CD4-positive, alpha-beta T cell treated with Interleukin-4 for 1 hour (primary cell): ENCODE data around the gene PDE11A.
A peak's percentile ranks its signal among the peaks of the same experiment; 100 is the strongest.
"Not testable (repeated sequence)": the region's sequence is repeated elsewhere in the genome, so short reads cannot be mapped to it uniquely, and the experiment has no call there.

Experiments used
- DNase-seq, 2 donors: peaks; one replicate each; pipeline ENCODE4 v3.0.0-alpha.2; 2020 to 2022

The PDE11A gene

DNA sequence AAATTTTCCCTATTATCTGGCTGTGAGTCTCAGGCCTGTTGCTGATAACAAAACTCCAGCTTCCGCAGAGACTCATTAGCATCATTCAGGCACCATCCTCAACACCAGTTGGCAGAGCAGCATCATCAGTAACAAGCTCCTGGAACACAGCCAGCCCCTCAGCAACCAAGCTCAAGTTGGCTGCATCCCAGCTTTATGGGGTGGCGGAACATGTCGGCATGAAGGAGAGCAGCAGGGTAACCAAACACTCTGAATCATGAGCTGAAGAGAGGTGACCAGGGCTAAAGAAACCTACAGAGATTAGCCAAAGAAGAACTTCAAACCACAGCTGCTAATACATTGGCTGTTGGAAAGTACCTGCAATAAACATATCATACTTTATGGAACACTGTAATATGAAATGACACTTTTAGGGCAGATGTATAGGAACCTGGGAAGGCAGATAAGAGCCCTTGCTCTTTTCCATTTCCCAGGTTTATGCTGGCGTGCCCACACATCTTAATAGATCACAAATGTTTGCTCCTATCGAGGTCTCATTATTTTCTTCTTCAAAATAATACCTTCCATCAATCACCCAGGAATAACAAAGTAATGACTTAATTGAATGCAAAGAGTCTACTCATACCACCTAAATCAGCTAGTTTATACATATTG, 63.8 kb downstream of the PDE11A start:
- DNase-seq = no peak

DNA sequence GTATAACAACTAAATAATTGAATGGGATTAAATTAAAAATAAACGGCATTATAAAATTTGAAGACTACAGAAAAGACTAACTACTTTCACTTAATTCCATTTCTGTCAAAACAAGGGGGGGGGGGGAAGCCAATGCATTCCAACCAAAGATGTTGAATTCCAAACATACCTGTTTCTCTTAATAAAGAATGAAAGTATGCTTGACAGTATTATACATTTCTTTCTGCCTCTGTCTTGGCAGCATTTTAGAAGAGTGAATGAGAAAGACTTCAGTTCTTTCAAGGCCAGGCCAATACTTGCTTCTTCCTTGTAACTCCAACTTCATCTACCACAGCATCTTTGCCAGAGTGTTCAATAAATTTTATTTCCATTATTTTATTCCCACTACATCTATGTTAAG, 65.9 kb downstream of the PDE11A start:
- no peak for DNase-seq

DNA sequence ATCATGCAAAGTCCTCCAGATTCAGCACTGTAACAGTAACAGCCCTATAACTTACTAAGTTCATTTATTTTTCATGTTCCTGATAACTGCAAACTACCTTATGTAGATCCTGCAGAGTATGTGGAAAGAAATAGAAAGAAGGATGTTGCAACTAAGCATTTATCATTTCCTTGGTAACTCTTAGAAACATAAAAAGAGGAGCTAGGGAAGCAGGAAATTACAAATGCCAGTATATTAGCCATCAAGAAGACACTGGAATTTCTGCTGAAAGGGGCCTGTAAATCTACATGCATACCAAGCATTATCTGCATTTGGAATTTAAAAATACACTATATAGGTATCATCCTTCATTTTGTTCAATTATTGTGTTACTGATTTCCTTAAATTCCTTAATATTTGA, 66.8 kb downstream of the PDE11A start:
- no peak for DNase-seq

DNA sequence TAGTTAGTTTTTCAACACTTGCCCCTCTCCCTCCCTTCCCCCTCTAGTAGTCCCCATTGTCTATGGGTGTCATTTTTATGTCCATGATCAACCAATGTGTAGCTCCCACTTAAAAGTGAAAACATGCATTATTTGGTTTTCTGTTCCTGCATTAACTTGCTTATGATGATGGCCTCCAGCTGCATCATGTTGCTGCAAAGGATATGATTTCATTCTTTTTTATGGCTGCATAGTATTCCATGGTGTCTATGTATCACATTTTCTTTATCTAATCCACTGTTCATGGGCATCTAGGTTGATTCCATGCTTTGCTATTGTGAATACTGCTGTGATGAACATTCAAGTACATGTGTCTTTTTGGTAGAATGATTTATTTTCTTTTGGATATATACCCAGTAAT, 70.5 kb downstream of the PDE11A start:
- no peak for DNase-seq

DNA sequence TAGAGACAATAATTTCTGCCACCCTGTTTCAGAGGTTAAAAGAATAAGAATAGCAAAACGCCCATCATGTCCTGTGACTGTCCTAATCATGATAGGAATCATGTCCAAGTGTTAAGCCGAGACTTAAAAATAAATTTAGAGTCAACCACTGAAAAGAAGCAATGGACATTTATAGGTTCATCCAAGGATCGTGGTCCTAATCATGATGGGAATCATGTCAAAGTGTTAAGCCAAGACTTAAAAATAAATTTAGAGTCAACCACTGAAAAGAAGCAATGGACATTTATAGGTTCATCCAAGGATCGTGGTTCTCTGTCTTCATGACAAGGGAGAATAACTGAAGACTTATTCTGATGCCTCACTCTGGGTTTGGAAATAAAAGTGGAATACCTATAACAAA, 73.6 kb downstream of the PDE11A start:
- DNase-seq = no peak

DNA sequence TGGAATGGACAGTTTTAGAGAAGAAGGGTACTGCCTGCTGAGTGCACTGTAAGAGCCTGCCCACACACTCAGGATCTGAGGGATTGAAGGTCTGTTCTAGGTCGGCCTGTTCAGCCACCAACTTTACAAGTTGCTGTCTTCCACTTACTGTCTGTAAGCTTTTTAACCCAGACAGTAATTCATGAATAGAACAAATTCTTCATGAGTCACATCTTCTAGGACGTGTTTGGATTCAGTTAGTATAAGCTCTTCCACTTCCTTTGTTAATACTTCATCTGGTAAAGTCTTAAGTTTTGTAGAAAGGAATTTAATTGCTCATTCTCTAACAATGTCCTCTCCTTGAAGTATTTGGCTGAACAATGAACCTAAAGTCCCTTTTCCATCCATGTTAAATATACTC, 74.6 kb downstream of the PDE11A start:
- DNase-seq = no peak

DNA sequence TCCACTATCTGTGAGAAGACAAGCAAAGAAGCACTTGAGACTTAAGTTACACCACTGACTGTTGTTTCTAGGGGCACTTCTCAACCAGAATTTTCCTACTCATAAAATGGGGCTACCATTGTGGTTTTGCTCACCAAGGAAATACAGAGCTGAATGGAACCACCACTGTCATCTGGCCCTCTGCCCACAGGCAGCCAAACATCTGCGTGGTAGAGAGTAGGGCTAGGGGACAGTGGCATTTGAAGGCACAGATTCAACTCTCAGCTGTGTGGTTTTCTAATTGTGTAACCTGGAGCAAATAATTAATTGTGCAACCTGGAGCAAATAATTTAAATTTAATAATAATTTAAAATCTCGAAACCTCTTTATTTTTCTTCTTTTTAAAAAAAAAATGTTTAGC, 79.6 kb downstream of the PDE11A start:
- no peak for DNase-seq

DNA sequence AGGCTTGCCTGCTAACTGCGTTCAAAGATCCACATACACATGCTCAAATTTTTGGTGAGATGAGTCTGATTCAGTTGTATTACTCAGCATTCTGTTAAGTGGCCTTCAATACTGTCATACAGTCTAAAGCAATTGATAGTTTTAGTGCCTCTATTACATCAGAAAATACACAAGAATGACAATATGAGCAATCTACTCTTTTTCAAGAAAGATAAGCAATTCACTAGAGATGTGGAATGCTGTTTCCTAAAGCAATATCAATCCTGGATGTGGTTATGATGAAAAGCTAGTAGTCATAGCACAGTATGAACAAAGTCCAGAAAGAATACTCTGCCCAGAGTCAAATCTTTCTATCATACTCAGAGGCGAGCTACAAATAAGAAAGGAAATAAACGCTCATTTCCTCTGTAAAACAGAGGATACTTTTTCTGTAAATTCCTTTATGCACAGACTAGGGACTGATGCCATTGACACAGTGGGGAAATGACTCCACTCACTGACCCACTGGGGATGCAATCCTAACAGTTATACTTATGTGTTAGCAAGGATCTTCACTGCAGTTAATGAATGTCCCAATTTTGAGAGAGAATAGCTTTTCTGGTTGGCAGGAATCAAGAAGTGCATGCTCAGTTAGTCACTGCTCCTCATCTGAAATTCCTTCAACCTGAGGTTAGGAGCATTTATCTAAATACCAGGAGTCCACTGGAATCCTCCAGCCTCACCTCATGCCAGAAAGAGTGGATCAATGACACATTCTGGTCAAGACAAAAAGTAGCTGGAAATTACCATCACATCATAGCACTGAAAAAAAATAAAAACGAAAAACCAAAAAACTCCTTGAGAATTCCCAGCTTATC, 83.3 kb downstream of the PDE11A start:
- DNase-seq = no peak

DNA sequence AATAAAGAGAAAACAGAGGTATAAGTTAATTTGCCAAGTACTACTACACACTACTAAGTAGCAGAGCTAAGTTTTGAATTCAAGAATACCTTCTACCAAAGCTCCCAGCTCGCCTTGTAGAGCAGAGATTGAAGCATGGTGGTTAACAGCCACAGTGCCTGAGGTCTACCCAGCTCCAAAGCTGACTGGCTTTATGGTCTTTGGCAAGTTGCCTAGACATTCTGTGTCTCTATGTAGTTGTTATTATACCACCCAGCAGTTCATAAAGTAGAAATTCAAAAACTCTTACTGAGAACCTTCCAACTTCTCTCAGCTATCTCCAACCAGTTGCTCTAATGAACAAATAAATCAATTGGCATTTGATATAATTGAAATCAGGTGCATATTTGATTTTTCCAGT, 87.8 kb downstream of the PDE11A start:
- DNase-seq = no peak

DNA sequence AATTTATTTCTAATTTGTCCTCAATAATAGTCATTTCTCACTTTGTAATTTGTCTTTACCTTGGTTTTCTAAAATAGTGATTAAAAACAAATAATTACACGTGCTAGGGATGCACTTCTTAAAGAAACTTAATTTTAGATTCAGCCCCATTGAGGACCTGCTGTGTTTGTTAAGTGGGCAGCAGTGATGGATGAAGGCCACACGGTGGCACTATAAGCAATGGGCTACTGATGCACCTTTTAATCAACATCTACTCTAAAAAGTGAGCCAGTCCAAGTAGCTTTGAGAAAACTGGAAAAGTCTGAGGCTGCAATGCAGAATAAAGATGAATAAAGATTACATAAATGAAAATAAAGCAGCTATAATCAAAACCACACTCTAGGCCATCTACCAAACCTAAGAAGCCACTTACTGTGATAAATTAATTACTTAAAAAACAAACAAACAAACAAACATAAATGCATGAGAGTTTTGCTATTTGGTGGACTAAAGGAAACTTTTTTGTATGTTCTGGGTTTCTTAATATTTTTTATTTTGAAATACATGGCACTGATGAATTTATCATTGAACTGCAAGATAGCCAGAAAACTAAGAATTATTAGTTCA, 89.3 kb downstream of the PDE11A start:
- DNase-seq = peak in 1 of 2 donors; percentile 3

DNA sequence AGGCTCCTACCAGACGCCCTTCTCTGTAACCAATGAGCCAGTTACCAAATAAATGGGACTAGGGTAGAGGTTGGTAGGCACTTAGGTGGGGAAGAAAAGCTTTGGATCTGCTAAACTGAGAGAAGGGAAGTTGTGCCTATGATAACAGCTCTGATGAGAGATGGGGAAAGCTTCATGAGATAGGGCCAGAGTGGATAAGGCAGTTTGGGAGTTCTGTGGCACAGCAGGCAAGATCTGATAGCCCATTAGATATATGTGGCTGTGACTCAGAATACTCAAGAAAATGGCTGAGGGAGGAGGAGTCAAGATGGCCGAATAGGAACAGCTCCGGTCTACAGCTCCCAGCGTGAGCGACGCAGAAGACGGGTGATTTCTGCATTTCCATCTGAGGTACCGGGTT, 99.8 kb downstream of the PDE11A start:
- DNase-seq = no peak

DNA sequence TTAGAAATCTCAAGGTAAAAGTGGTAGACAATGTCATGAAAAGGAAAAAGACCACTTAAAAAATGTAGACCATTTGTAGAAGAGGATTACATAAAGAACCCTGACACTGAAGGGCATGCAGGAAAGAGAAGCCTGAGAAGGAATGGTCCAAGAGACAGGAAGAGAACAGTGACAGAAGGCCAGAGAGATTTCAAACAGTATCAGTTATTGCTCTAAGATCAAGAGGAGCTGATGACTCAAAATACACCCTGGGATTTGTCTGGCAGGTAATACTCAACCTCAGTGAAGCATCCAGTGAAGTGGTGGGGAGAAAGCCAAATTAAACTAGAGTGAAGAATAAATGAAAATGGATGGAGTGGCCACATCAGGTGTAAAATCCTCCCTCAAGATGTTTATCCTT, 100.5 kb downstream of the PDE11A start:
- no peak for DNase-seq

DNA sequence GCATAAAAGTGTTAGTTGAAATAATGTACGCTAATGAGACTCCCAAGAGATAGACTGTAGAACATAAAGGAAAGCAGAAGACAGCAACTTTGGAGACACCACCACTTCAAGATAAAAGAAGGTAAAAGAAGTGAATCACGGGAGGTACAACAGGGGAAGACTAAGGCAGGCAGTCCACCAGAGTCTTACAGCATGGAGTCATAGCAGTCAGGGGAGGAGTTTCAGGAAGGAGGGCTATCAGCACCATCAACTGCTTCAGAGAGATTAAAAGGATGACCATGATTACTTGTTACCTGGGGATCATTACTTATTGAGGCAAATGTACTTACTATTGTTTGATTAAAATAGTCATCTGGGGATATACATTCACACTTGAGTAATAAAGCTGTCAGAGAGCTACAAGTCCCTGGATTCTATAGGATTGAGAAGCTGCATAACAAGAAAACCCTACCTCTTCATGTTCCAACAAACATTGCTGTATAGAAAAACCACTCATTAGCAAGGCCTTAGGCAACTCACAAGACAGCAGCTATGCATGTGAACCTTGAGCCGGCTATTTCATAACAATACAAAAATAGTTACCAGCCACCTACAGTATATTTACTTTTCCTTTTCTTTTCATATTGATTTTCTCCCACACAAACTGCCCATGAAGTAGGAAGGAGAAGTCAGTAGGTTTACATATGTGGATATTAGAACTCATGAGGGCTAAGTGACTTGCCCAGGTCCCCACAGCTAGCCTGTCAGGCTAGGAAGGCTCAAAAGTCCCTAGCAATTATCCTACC, 101.7 kb downstream of the PDE11A start:
- no peak for DNase-seq

DNA sequence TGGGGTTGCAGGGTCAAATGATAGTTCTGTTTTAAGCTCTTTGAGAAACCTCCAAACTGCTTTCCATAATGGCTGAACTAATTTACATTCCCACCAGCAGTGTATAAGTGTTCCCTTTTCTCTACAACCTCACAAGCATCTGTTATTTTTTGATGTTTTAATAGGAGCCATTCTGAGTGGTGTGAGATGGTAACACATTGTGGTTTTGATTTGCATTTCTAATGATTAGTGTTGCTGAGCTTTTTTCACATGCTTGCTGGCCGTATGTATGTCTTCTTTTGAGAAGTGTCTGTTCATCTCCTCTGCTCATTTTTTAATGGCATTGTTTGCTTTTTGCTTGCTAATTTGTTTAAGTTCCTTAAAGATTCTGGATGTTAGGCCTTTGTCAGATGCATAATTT, 107.7 kb downstream of the PDE11A start:
- no peak for DNase-seq

DNA sequence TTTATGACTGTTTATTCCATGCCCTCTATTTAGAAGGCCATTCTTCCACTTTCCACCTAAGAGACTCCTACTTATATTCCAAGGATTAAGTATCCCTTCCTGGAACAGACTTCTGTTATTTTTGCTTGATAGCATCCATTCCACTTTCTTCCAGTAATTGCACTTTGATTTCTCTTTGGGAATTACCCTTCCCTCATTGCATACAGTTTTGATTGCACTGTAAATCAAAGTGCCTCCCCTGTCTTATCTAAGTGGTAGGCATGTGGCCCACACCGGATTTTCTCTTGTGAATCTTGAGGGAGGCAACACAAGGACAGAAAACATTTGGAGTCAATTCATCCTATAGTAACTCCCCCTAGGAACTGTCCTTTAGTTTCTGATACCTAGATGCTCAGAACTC, 120.4 kb downstream of the PDE11A start:
- no peak for DNase-seq

DNA sequence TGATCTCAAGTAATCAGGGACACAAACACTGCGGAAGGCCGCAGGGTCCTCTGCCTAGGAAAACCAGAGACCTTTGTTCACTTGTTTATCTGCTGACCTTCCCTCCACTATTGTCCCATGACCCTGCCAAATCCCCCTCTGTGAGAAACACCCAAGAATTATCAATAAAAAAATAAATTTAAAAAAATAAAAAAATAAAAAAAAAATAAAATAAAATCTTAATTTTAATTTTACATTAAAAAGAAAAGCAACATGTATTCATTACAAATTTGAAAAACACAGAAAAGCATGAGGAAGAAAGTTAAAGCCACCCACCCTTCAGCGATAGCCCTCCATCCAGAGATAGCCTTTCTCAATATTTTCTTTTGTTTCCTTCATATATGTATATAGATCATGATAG, 125.0 kb downstream of the PDE11A start:
- not testable (repeated sequence) for DNase-seq

DNA sequence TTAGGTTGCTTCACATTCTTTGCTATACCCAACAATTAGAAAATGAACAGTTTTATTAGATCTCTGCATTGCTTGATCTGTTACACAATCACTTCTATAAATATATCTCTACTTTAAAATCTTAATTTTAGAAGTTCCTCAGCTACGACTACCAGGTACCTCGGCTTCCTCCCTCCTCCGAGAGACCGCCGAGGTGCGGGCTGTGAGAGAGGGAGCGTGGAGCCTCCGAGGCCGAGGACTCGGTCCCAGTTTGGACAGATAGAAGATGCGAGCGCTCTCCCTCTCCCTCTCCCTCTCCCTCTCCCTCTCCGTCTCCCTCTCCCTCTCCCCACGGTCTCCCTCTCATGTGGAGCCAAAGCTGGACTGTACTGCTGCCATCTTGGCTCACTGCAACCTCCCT, 128.0 kb downstream of the PDE11A start:
- DNase-seq = not testable (repeated sequence)

DNA sequence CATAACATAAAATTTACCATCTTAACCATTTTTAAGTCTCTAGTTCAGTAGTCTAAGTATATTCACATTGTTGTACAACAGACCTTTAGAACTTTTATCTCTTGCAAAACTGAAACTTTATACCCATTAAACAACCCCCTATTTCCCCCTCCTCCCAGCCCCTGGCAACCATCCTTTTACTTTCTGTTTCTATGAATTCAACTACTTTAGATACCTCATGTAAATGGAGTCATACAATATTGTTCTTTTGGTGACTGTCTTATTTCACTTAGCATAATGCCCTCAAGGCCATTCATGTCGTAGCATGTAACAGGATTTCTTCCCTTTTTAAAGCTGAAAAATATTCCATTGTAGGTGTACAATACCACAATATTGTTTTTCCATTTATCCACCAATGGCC, 129.8 kb downstream of the PDE11A start:
- DNase-seq = no peak

DNA sequence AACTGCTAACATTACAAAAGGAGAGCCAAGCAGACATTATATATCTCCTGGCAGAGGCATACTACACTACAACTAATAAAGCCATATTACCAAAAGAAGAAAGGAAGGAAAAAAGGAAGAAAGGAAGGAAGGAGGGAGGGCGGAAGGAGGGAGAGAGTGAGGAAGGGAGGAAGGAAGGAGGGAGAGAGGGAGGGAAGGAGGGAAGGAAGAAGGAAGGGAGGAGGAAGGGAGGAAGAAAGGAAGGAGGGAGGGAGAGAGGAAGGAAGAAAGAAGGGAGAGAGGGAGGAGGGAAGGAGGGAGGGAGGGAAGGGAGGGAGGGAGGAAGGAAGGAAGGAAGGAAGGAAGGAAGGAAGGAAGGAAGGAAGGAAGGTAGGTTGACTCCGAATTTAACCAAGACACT, 133.4 kb downstream of the PDE11A start:
- no peak for DNase-seq

DNA sequence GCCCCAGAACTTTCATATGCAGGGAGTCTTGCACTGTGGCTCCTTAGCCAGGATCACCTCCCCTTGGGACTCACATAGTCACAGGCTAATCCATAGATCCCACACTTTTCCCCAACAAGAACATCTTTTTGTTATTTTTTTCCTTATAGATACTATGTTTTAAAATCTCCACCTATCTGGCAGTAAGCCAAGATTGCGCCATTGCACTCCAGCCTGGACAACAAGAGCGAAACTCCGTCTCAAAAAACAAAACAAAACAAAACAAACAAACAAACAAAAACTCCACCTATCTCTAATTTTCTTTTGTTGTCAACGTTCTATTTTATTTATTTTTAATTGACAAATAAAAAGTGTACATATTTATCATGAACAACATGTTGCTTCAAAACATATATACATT, 141.7 kb downstream of the PDE11A start:
- DNase-seq = no peak

DNA sequence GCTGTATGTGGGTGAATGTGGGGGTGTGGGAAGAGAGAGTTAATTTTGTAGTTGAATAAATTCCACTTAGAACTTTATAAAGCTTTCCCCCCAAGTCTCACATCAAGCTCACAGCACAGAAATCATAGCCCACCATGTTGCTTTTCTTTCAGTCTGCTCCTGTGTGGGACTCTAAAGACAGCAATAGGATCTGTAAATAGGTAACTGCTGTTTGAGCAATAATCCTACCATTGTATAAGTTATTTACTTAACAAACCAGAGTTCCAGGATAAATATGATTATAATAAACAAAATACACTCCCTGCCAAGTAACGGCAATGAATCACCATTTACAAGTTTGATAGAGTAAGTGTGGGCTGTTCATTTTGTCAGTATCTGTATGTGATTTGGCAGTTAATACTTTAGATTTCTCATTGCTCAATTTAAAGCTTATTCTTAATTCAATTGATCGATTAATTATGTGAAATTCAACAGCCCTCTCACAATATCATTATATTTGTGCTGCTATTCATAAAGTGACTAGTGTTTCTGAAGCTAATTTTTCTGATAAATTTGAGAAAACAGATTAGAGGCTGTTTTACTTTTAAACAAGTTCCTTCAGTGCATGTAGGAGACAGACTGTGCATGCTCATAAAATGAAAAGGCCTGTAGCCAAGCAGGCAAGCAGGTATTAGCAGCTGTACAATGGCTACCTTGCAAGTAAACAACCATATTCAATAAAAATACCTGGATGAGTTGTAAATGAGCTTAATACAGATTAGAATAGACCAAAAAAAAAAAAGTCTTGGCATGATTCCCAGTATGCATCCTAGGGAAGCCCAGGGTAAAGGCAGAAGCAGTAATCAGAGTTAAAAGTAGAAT, 142.7 kb downstream of the PDE11A start:
- no peak for DNase-seq

DNA sequence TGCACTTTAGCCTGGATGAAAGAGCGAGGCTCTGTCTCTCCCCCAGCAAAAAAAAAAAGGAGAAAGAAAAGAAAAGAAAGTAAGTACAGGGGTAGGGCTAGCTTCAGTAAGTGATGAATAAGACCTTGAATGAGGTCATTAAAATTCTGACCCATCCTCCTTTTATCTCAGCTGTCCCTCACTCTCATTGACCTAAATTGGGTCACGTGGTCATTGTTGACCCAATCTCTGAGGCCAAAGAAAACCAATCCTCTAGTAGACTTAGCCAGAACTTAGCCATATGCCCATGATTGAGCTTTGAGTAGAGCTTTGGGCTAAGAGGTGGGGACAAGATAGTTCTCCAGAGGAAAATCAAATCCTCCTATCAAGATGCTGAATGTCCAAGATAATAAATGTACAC, 149.3 kb downstream of the PDE11A start:
- DNase-seq = no peak
